Thymus (tissue), 11 donors: ENCODE results near the gene FEN1. TPM values are rescaled to one million over a fixed set of nuclear protein-coding genes. Genes with fewer than 3 reads are reported as not detected.

ENCODE experiments used
- DNase-seq, 9 donors: peaks; one replicate each; pipeline ENCODE4 v3.0.0-alpha.2; 2013; ENCODE audit warnings: low spot score in 9 of 9, low read depth in 6 of 9, missing footprints in 1 of 9
- H3K27ac ChIP-seq, 2 donors: one replicate each; pipeline ENCODE4 v1.5.1; 2013; ENCODE audit warnings: control low read depth in 1 of 2, low read depth in 1 of 2, low read length in 1 of 2, mild to moderate bottlenecking in 1 of 2, moderate library complexity in 1 of 2
- H3K27me3 ChIP-seq, 2 donors: one replicate each; pipeline ENCODE4 v1.5.1; 2013; ENCODE audit warnings: low read length in 1 of 2; ENCODE audit not compliant: control insufficient read depth in 2 of 2, insufficient read depth in 1 of 2
- H3K36me3 ChIP-seq, 2 donors: one replicate each; pipeline ENCODE4 v1.5.1; 2013; ENCODE audit warnings: low read length in 1 of 2, mild to moderate bottlenecking in 1 of 2, moderate library complexity in 1 of 2; ENCODE audit not compliant: control insufficient read depth in 2 of 2, insufficient read depth in 2 of 2
- H3K4me1 ChIP-seq, 2 donors: one replicate each; pipeline ENCODE4 v1.5.1; 2013; ENCODE audit warnings: low read length in 2 of 2; ENCODE audit not compliant: control insufficient read depth in 2 of 2, insufficient read depth in 2 of 2
- H3K4me3 ChIP-seq, 2 donors: one replicate each; pipeline ENCODE4 v1.5.1; 2013; ENCODE audit warnings: low read length in 2 of 2, control low read depth in 1 of 2, mild to moderate bottlenecking in 1 of 2
- H3K9me3 ChIP-seq, 2 donors: one replicate each; pipeline ENCODE4 v1.5.1; 2013; ENCODE audit warnings: low read length in 1 of 2, mild to moderate bottlenecking in 1 of 2; ENCODE audit not compliant: control insufficient read depth in 2 of 2, insufficient read depth in 1 of 2
- WGBS: extraction: QIAGEN DNeasy Blood & Tissue Kit; methylation state at CpG from one replicate; pipeline ENCODE4 v1.1.7; 2013; 5-methylcytosine and 5-hydroxymethylcytosine counted together
- polyA plus RNA-seq: library from polyadenylated mRNA; stranded (reverse); fragments of 200-250 nt; gene quantifications from one replicate; pipeline ENCODE4 v1.2.3, GENCODE V29; 2013
- total RNA-seq: library from RNA; stranded (reverse); fragments of 120-200 nt; gene quantifications from one replicate; pipeline ENCODE4 v1.2.4, GENCODE V29; 2013
- donor health status: healthy.

The FEN1 gene
- total and polyA plus RNA-seq, 2 donors: 10.0 to 84.1 TPM

- peak within 1 kb of the TSS; percentile 66 to 84 for H3K27ac ChIP-seq
- H3K4me1 ChIP-seq: peaks cover 11 to 25% of the 10 kb centered on the region in 2 donors
- H3K27me3 ChIP-seq: peaks cover 0 to 17% of the 10 kb centered on the region in 2 donors
- DNase-seq: peak in 6 of 9 donors; percentile 79 to 94 (median 86)
- peak within 1 kb of the TSS; percentile 62 to 87 for H3K4me3 ChIP-seq
- peaks cover 12 to 17% of the 10 kb centered on the region in 2 donors for H3K36me3 ChIP-seq
- H3K9me3 ChIP-seq: peaks cover 0 to 8% of the 10 kb centered on the region in 2 donors
- WGBS: under 1% methylated on average over 73 of the region's 73 CpGs
Measured at GRCh38 chr11:61816736-61817455, 24.2 kb downstream of the FEN1 start, which contains the start of gene FADS1. Gene FADS1 (minus strand): TSS chr11:61817003. CDS start chr11:61816929, 74 bp downstream.

DNA sequence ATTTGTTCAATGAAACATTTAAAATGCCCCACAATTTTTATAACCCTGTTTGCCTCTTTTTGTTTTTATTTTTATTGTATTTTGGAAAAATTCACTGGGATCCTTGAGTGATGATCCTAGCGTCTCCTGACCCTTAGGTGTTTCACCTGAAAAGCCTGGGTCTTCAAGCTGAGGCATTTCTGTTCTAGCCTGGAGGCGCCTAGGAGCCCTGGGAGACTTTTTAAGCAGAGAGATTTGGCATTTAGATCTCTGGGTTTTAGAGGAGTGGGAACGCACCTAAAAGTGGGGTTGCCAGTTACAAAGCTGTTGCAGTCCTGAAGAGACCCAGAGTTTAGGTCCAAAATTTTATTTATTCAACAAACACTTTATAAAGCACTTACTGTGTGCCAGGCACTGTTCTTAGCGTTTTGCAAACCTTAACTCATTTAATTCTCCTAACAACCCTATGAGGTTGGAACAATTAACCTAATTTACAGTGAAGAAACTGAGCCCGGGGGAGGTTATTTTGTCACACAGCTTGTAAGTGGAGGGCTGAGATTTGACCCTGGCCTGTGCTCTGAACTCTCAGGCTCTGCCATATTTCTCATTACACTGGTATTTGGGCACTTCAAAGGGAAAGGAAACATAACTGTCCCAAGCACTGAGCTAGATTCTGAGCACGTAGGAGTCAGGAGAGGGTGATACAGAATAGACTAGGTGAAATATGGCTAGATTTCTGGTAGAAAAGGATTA, 24.9 kb downstream of the FEN1 start:
- H3K27ac ChIP-seq: peak overlapping the region; percentile 5 to 70
- H3K36me3 ChIP-seq: peaks cover 4 to 10% of the 10 kb centered on the region in 2 donors
- H3K9me3 ChIP-seq: peaks cover 0 to 8% of the 10 kb centered on the region in 2 donors
- H3K27me3 ChIP-seq: peaks cover 0 to 17% of the 10 kb centered on the region in 2 donors
- H3K4me1 ChIP-seq: peaks cover 11 to 25% of the 10 kb centered on the region in 2 donors
- peak overlapping the region; percentile 62 to 87 for H3K4me3 ChIP-seq
- WGBS: 94% methylated on average over 6 of the region's 6 CpGs
- DNase-seq: no peak

DNA sequence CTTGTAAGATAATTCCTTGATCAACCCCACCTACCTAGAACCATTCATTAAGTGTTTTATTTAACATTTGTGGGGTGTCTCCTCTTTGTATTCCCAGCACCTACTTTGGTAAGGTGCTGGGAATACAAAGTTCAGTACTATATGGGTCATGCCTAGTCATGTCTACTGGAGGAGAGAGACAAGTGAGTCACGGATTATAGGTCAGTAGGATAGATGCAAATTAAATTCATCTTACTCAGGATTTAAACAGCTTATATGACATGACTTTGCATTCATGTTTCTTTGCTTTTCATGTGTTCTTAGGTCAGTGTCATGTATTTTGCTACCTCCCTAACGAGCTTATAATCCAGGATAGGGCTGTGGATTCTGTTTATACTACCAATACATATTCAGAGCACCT, 27.5 kb downstream of the FEN1 start:
- Histone ChIP-seq H3K36me3 (no peaks in the 10 kb centered on the region), H3K9me3 (no peaks in the 10 kb centered on the region), H3K27me3 (peaks cover 0 to 12% of the 10 kb centered on the region in 2 donors), H3K27ac (no peak overlapping the region), H3K4me3 (no peak overlapping the region), H3K4me1 (peaks cover 8 to 20% of the 10 kb centered on the region in 2 donors)
- DNase-seq: no peak
- 97% methylated on average over 2 of the region's 2 CpGs for WGBS

- Histone ChIP-seq H3K36me3 (peaks cover 0 to 3% of the 10 kb centered on the region in 2 donors), H3K9me3 (no peaks in the 10 kb centered on the region), H3K4me1 (peaks cover 26 to 46% of the 10 kb centered on the region in 2 donors), H3K4me3 (peak overlapping the region; percentile 63 to 86), H3K27ac (peak overlapping the region; percentile 77 to 89), H3K27me3 (no peaks in the 10 kb centered on the region)
- WGBS: 10% methylated on average over 23 of the region's 23 CpGs
- peak in 2 of 9 donors; percentile 31 to 71 for DNase-seq
Measured at GRCh38 chr11:61826930-61827570, 34.3 kb downstream of the FEN1 start.

- H3K4me1 ChIP-seq: peaks cover 28 to 54% of the 10 kb centered on the region in 2 donors
- H3K36me3 ChIP-seq: peaks cover 0 to 3% of the 10 kb centered on the region in 2 donors
- H3K9me3 ChIP-seq: no peaks in the 10 kb centered on the region
- no peaks in the 10 kb centered on the region for H3K27me3 ChIP-seq
- peak in 6 of 9 donors; percentile 65 to 96 (median 85) for DNase-seq
- H3K27ac ChIP-seq: peak within 1 kb of the TSS; percentile 77 to 89
- H3K4me3 ChIP-seq: peak within 1 kb of the TSS; percentile 63 to 86
- WGBS: under 1% methylated on average over 83 of the region's 83 CpGs
Measured at GRCh38 chr11:61827571-61828378, 35.1 kb downstream of the FEN1 start, which contains the start of gene FADS2. Gene FADS2 (plus strand): TSS chr11:61828300. CDS start chr11:61828391, 91 bp downstream.

- under 1% methylated on average over 16 of the region's 16 CpGs for WGBS
- H3K36me3 ChIP-seq: peaks cover 0 to 3% of the 10 kb centered on the region in 2 donors
- no peaks in the 10 kb centered on the region for H3K9me3 ChIP-seq
- no peak for DNase-seq
- H3K4me3 ChIP-seq: peak overlapping the region; percentile 63 to 86
- peaks cover 34 to 59% of the 10 kb centered on the region in 2 donors for H3K4me1 ChIP-seq
- H3K27ac ChIP-seq: peak overlapping the region; percentile 77 to 89
- no peaks in the 10 kb centered on the region for H3K27me3 ChIP-seq
Measured at GRCh38 chr11:61828379-61828628, 35.6 kb downstream of the FEN1 start.

GRCh38 chr11:61828629-61829407, 36.1 kb downstream of the FEN1 start:
- peaks cover 39 to 64% of the 10 kb centered on the region in 2 donors for H3K4me1 ChIP-seq

DNA sequence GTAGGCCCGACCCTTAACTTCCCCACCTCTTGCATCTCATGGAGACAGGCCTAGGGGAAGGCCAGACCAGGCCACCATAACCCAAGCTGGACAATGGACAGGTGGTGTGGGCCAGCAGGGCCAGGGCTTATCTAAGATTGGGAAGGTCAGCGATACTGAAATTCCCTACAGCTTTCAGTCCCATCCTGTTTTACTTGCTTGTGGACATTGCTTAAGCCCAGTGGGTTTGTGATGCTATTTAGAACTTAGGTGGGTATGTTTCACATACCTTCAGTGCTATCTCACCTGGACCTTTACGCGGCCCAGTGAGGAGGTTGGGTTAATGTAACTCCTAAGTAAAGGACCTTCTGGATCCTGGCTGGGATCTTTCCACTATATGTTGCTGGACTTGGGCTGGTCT, 37.1 kb downstream of the FEN1 start:
- H3K27me3 ChIP-seq: no peaks in the 10 kb centered on the region
- WGBS: 90% methylated on average over 4 of the region's 4 CpGs
- peaks cover 0 to 3% of the 10 kb centered on the region in 2 donors for H3K36me3 ChIP-seq
- no peak for DNase-seq
- H3K4me3 ChIP-seq: peak overlapping the region in 1 of 2 donors; percentile 86
- H3K27ac ChIP-seq: peak overlapping the region in 1 of 2 donors; percentile 89
- H3K4me1 ChIP-seq: peaks cover 49 to 74% of the 10 kb centered on the region in 2 donors
- no peaks in the 10 kb centered on the region for H3K9me3 ChIP-seq

More at GRCh38 chr11:61828629-61829407, 36.1 kb downstream of the FEN1 start:
- under 1% methylated on average over 55 of the region's 55 CpGs for WGBS
- Histone ChIP-seq H3K9me3 (no peaks in the 10 kb centered on the region), H3K36me3 (peaks cover 0 to 3% of the 10 kb centered on the region in 2 donors), H3K4me3 (peak overlapping the region; percentile 63 to 86), H3K27me3 (no peaks in the 10 kb centered on the region), H3K27ac (peak overlapping the region; percentile 77 to 89)
- peak in 4 of 9 donors; percentile 45 to 79 (median 64) for DNase-seq
